UCSD-AML1 (cell line): ENCODE data around the gene LRP5.

Experiments used
- DNase-seq: peaks from one replicate; lab custom pipeline; 2025; ENCODE audit not compliant: unreplicated experiment; lab: John Stamatoyannopoulos, UW

The LRP5 gene

DNA sequence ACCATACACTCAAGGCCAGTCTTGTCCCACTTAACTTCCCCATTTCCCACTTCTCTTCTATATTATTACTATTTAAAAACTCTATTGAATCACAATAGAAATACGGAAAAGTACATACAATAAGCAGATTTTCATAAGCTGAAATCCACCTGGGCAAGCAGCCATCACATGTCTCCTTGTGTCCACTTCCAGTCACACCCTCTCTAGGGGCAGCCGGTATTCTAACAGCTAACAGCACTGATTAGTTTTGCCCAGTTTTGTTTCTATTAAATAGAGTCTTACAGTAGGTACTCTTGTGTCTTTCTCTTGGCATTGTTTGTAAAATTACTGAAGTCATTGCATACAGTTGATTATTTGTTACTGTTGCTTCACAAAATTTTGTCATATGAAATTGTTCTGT is 185.9 kb downstream of the LRP5 start:
- DNase-seq = no peak
